Suppressor macrophage treated with lipopolysaccharide for 4 hours (primary cell): ENCODE data around the gene NR3C2.
"Not testable (repeated sequence)": the region's sequence is repeated elsewhere in the genome, so short reads cannot be mapped to it uniquely, and the experiment has no call there.

Source experiments
- DNase-seq: peaks from one replicate; pipeline ENCODE4 v3.0.0-alpha.2; 2020

The NR3C2 gene

DNA sequence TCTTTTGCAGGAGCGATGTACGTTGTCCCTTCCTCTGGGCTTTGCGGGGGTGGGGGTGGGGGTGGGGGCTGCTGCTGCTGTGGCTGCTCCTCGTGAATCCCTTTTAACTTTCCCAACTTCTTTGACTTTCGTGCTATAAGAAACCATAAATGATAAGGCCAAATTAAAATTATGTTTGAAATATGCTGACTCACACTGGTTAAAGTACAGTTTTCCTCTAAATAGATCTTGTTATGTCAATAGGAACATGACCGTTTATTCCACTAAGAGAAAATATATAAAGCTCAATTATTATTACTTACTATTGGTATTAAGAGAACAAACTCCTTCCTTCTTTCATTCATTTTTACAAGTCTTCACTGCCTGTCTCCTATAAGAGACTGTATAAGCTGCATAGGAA is 287.4 kb downstream of the NR3C2 start:
- DNase-seq, result no peak

GRCh38 chr4:148152868-148153625 is 289.2 kb downstream of the NR3C2 start:
- DNase-seq, result no peak

GRCh38 chr4:148151806-148152205 is 290.4 kb downstream of the NR3C2 start:
- DNase-seq, result no peak

DNA sequence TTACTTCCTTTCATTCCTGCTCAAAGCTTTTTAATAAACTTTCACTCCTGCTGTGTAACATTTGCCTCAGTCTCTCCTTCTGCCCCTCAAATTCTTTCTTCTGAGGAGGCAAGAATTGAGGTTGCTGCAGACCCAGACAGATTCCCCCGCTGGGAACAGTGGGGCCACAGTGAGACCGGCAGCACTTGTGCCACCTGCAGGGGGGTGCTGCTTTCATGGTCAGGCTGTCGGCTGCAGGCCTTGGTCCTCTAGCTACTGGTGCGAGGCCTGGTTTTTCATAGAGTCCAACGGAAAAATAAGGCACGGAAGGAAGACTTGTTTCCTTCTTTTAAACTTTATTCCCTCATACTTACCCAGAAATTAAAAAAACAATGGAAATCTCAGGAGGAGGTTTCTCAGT is 296.7 kb downstream of the NR3C2 start:
- DNase-seq, result no peak

GRCh38 chr4:148143174-148143573 is 299.0 kb downstream of the NR3C2 start:
- DNase-seq, result no peak

DNA sequence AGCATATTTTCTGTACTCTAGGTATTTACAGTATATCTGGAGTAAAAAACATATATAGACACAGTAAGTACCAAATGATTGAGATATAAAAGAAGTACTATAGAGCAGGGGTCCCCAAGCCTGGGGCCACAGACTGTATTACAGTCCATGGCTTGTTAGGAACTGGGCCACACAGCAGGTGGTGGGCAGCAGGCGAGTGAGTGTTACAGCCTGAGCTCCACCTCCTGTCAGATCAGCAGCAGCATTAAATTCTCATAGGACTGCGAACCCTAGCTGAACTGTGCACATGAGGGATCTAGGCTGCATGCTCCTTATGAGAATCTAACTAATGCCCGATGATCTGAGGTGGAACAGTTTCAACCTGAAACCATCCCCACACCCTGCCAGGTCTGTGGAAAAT is 300.7 kb downstream of the NR3C2 start:
- no peak for DNase-seq

GRCh38 chr4:148126825-148127224 is 315.4 kb downstream of the NR3C2 start:
- no peak for DNase-seq

DNA sequence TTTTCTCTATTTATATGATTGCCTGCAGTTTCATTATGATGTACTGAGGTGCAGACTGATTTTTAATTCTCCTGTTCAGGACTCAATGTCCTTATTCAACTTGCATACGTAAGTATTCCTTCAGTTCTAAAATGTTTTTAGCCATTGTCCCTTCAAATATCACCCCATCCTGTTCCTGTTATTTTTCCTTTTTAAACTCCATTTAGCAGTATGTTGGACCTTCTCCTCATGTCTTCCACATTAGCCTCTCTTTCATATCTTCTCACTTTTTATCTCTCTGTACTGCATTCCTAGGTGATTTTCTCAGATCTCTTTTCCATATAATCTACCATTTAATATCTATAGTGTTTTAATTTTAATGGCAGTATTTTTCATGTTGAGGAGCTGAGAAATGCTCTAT is 317.7 kb downstream of the NR3C2 start:
- no peak for DNase-seq

- DNase-seq, result not testable (repeated sequence)
These were observed 319.1 kb downstream of the NR3C2 start for GRCh38 chr4:148123161-148123560.

DNA sequence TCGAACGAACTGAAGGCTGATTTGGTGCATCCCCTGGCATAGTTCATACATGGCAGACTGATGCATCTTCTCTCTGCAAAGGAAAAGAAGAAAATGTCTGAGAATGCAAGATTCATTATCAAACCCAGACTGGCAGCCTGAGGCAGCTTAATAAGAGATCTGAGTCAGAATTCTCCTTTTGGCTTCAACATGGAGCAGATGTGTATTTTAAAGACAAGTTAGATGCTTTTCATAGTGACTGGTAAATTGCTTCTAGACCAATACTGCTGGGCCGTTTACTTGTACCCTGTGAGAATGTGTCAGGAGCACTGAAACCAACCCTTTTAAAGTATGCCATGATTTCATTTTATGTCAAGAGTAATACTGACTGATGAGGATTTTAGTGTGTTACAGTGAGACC is 322.0 kb downstream of the NR3C2 start:
- DNase-seq, result no peak

- no peak for DNase-seq
These were observed 323.6 kb downstream of the NR3C2 start for GRCh38 chr4:148118633-148119032.

GRCh38 chr4:148118179-148118578 is 324.0 kb downstream of the NR3C2 start:
- no peak for DNase-seq

DNA sequence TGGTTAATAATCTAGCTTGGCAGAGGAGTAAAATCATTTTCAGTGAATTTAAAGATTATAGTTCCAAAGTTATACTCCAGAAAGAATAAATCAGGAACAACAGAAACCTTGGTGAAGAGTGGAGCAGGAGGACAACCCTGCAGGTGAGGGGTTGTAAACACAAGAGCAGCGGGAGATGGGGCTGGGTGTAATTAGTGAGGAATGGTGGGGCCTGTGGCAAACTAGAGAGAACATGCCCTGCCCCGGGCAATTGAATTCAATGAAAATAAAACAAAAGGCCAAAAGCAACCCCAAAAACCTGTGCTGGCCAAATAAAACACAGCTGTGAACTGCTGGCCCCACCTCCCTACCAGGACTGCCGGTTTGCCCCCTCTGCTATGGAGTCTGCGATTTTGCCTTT is 325.2 kb downstream of the NR3C2 start:
- no peak for DNase-seq

- no peak for DNase-seq
These were observed 325.9 kb downstream of the NR3C2 start for GRCh38 chr4:148116264-148116663.

DNA sequence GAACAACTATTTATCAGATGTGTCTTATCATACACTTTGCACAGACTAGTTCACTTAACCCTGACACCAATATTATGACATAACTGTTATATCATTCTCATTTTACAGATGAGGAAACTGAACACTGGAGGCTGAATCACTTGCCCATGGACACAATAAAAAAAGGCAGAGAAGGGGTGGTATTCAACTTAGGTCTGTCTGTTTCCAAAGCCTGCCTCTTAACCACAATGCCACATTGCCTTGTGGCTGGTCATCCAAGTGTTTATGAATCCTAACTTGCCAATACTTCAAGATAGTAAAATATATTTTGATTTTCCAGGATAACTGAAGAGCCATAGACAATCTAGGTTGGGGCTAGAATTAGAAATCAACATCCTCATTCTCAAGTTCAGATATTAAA is 327.8 kb downstream of the NR3C2 start:
- DNase-seq, result no peak

DNA sequence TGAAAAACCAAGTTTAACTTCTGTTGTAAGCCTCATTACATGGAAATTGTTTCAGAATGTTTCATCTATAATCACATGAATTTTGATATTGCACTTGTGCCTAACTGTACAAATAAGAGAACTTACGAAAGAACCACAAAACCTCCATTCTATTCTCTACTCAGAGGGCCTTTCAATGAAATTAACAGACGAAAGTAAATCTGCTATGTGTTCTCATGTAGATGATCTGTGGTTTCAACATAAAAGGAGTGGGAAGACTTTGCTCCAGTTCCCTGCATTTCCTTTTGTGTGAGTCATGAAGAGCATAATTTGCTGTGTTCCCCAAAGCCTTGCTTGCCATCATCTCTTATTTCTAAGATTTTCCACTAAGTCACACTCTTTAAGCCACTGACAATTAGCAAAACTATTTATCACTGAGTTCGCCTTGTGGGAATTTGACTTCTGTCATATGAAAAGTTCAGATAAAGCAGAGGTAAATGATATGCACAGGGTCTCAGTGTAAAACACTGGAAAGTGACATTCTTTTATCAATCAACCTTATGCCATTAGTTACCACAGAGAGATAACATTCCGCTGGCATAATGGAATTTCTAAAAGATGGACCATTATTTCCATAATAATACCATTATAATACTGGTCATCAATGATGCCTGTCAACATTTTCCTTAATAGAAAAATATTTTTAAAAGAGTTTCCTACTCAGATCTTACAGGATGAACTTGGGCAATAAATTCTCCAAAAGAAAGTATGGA is 329.8 kb downstream of the NR3C2 start:
- DNase-seq, result peak; percentile 51

DNA sequence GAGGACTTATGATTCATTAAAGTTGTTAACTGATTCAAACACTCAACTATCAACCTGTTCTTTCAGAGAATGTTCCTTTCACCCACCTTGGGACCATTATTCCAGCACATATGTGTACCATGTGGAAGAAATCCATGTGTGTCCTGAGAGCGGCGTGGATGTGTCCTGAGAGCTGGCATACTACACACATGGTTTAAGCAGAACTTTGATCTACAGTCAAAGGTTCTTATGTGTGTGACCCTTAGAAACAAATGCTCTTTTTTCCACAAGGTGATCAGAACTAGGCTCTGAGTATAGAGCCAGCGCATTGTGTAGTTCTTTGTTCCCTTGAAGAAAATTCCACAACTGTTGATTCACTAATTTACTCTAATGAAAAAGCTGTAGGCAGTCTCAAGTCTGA is 332.0 kb downstream of the NR3C2 start:
- no peak for DNase-seq

DNA sequence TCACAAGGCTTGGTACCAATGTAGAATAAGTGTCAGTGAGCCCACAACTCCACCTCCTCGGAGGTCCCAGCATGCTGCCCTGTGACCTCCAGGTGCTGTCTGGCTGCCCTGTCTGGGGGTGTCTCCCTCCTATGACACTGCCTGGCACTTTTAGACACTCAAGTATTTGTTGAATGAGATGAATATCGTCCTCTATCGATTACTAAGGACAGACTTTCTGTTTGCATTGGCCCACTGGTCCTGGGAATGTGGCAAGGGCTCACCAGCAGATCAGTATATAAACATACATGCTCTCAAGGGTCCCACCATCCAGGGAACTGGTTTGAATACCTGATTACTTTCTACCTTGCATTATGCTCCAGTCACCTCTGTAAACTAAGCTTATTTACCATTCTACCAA is 333.0 kb downstream of the NR3C2 start:
- no peak for DNase-seq

GRCh38 chr4:148108766-148109165 is 333.4 kb downstream of the NR3C2 start:
- DNase-seq, result no peak

DNA sequence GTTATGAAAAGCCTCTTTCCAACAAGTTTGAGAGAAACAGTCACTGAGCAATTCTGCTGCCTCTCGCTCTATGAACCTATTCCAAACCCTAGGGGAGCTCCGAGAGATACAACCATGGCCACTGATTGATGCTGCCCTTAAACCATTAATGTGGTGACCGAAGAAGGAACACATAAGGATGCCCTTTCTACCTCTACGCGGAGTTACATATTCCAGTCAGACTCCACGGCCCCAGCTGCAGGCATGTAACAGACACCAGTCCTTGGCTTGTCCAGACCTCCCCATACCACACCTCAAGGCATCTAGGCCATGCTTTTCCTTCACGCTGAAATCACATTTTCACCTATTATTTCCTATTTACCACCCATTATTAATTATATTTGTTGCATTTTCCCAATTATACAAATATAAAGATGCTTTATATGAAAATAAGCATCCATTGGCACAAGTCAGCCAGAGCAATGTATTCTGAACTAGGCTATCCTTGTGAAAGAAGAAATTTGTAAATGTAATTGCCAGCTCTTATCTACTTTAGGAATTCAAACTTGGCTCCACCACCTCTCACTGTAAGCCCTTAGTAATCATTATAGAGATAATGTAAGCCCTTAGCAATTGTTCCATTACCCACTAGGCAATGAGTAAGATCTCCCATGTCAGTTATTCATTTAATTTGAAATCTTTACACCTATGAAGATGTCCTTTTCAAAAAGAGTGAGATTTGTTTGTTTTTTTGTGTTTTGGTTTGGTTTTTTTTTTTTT is 338.4 kb downstream of the NR3C2 start:
- DNase-seq, result no peak

GRCh38 chr4:148101790-148102189 is 340.4 kb downstream of the NR3C2 start:
- no peak for DNase-seq

GRCh38 chr4:148101235-148101634 is 341.0 kb downstream of the NR3C2 start:
- DNase-seq, result no peak

GRCh38 chr4:148097801-148098200 is 344.4 kb downstream of the NR3C2 start:
- no peak for DNase-seq
